OCI-LY7 (cell line): ENCODE data around the gene CORO2A. TPM values are rescaled to one million over a fixed set of nuclear protein-coding genes. Genes with fewer than 3 reads are reported as not detected.
A peak's percentile ranks its signal among the peaks of the same experiment; 100 is the strongest.

Experiments
- BruUV-seq: library from RNA; stranded (reverse); fragments of 400-500 nt; replicated peaks from 2 replicates; lab custom pipeline; 2021; lab: Mats Ljungman, UMichigan
- CTCF ChIA-PET: fragments of 300-600 bp; sonication (Branson Sonifier 250); formaldehyde crosslinking; loops from one replicate; lab custom pipeline; 2022; ENCODE audit warnings: antibody characterized with exemption; ENCODE audit not compliant: unreplicated experiment; lab: Charles Lee
- POLR2A ChIA-PET: fragments of 300-600 bp; sonication (Branson Sonifier 250); formaldehyde crosslinking; loops from one replicate; lab custom pipeline; 2022; ENCODE audit warnings: antibody characterized with exemption; lab: Charles Lee
- DNase-seq: peaks from one replicate; pipeline ENCODE4 v3.0.0-alpha.2; 2015; ENCODE audit warnings: low spot score
- H2AFZ ChIP-seq: fragments of 200-600 bp; sonication (generic), shearing (Covaris generic); 2 replicates; pipeline ENCODE4 v1.6.1; 2014; ENCODE audit warnings: mild to moderate bottlenecking, antibody characterized with exemption, low read length, moderate library complexity
- H3K27ac ChIP-seq: fragments of 200-600 bp; sonication (generic); 2 replicates; pipeline ENCODE4 v1.5.1; 2014; ENCODE audit warnings: mixed run types, low read depth, mild to moderate bottlenecking, moderate library complexity, low read length, inconsistent platforms; ENCODE audit not compliant: poor library complexity, severe bottlenecking
- H3K36me3 ChIP-seq: fragments of 200-600 bp; sonication (generic); 2 replicates; pipeline ENCODE4 v1.6.1; 2014; ENCODE audit warnings: mild to moderate bottlenecking, antibody characterized with exemption, low read length, moderate library complexity, mixed read lengths; ENCODE audit not compliant: insufficient read depth
- H3K4me1 ChIP-seq: fragments of 200-600 bp; sonication (generic); 2 replicates; pipeline ENCODE4 v1.5.1; 2014; ENCODE audit warnings: mild to moderate bottlenecking, low read length; ENCODE audit not compliant: insufficient read depth, poor library complexity, severe bottlenecking
- H3K4me2 ChIP-seq: fragments of 200-600 bp; sonication (generic); 2 replicates; pipeline ENCODE4 v1.6.1; 2014; ENCODE audit warnings: mild to moderate bottlenecking, low read length
- H3K4me3 ChIP-seq: fragments of 200-600 bp; sonication (generic); 2 replicates; pipeline ENCODE4 v1.5.1; 2014; ENCODE audit warnings: mild to moderate bottlenecking, low read depth, low read length; ENCODE audit not compliant: poor library complexity, severe bottlenecking
- H3K79me2 ChIP-seq: fragments of 200-600 bp; sonication (generic); 2 replicates; pipeline ENCODE4 v1.6.1; 2016; ENCODE audit warnings: low read depth, mild to moderate bottlenecking, low read length, moderate library complexity, mixed read lengths; ENCODE audit not compliant: insufficient read depth
- H3K9me2 ChIP-seq: fragments of 200-600 bp; sonication (generic); 2 replicates; pipeline ENCODE4 v1.6.1; 2016; ENCODE audit warnings: mild to moderate bottlenecking, low read length, mixed read lengths; ENCODE audit not compliant: insufficient read depth
- H3K9me3 ChIP-seq: fragments of 200-600 bp; sonication (generic); 2 replicates; pipeline ENCODE4 v1.6.1; 2014; ENCODE audit warnings: mild to moderate bottlenecking, mixed run types, low read length, mixed read lengths
- H4K20me1 ChIP-seq: fragments of 200-600 bp; sonication (generic); 2 replicates; pipeline ENCODE4 v1.6.1; 2014; ENCODE audit warnings: mild to moderate bottlenecking, antibody characterized with exemption, low read length, moderate library complexity, mixed read lengths; ENCODE audit not compliant: insufficient read depth
- CTCF ChIP-seq: fragments of 200-600 bp; sonication (generic); conservative IDR thresholded peaks from 2 replicates; pipeline ENCODE4 v1.5.1; 2014; ENCODE audit warnings: mild to moderate bottlenecking, antibody characterized with exemption, low read length, moderate library complexity, mixed read lengths
- EZH2phosphoT487 ChIP-seq: fragments of 200-600 bp; sonication (generic); IDR thresholded peaks from 2 replicates; pipeline ENCODE4 v1.6.1; 2018; ENCODE audit warnings: low read depth, borderline replicate concordance, mild to moderate bottlenecking, mixed run types, antibody characterized with exemption, low read length, moderate library complexity, mixed read lengths
- intact Hi-C: fragments of 100-400 bp; cut with micrococcal nuclease; formaldehyde crosslinking; loops from one replicate; pipeline ENCODE4 v1.10.0; 2022; ENCODE audit not compliant: unreplicated experiment
- total RNA-seq, 2 experiments: library from RNA; depleted of rRNA in 1 of 2; stranded (reverse); fragments of >200 nt in 1 of 2; shearing (Covaris generic) in 1 of 2; gene quantifications; 2 replicates each; pipeline ENCODE4 v1.2.3, GENCODE V29; 2014 to 2022

Gene CORO2A
- total RNA-seq, 2 experiments from 2014 or later, result 1.8 to 3.9 TPM

- H3K79me2 ChIP-seq, result peaks cover 39% of the 10 kb centered on the region; the same call in 1 of the 2 replicates
- H3K4me1 ChIP-seq, result peaks cover 98% of the 10 kb centered on the region
Observed at GRCh38 chr9:98104445-98104881, 88.0 kb downstream of the CORO2A start.

GRCh38 chr9:98101868-98102273 is 90.6 kb downstream of the CORO2A start:
- H2AFZ ChIP-seq, result peak overlapping the region; percentile 18; the same call in 1 of the 2 replicates
- H3K4me2 ChIP-seq, result peak overlapping the region; percentile 97
- peaks cover 33% of the 10 kb centered on the region; the same call in 1 of the 2 replicates for H3K79me2 ChIP-seq
- intact Hi-C loops, result loop anchor here (2.0 kb wide), 2 partner anchors 119 to 179 kb away; partner anchors contain the start of genes ANP32B and TRMO
- no peak for TF ChIP-seq EZH2phosphoT487
- TF ChIP-seq CTCF, result no peak
- H3K36me3 ChIP-seq, result peaks cover 40% of the 10 kb centered on the region
- no peaks in the 10 kb centered on the region for H4K20me1 ChIP-seq
- peak; percentile 97 for DNase-seq
- H3K9me2 ChIP-seq, result no peaks in the 10 kb centered on the region
- peak overlapping the region; percentile 59 for H3K4me3 ChIP-seq
- ChIA-PET CTCF (interaction anchor here (0.9 to 1.0 kb wide), 2 partner anchors 20 to 109 kb away, joined by 3 to 4 read pairs; no protein-coding TSS in a partner anchor), POLR2A (interaction anchor here (0.6 to 2.2 kb wide), 17 partner anchors 9 to 1899 kb away, joined by 3 to 10 read pairs (median 3); partner anchors contain the start of gene TRIM14)
- peak overlapping the region; percentile 95 for H3K27ac ChIP-seq
- no TSS peak for BruUV-seq
- H3K9me3 ChIP-seq, result peaks cover 13% of the 10 kb centered on the region; the same call in 1 of the 2 replicates
- peaks cover 98% of the 10 kb centered on the region for H3K4me1 ChIP-seq

More at GRCh38 chr9:98104445-98104881, 88.0 kb downstream of the CORO2A start:
- peak; percentile 45 for TF ChIP-seq CTCF
- TF ChIP-seq EZH2phosphoT487, result no peak
- Histone ChIP-seq H3K27ac (peak overlapping the region; percentile 95), H3K4me3 (peak overlapping the region; percentile 25), H3K9me3 (peaks cover 18% of the 10 kb centered on the region; the same call in 1 of the 2 replicates), H4K20me1 (no peaks in the 10 kb centered on the region), H3K36me3 (peaks cover 34% of the 10 kb centered on the region), H3K4me2 (peak overlapping the region; percentile 56), H3K9me2 (no peaks in the 10 kb centered on the region), H2AFZ (peak overlapping the region; percentile 51; the same call in 1 of the 2 replicates)
- BruUV-seq, result no TSS peak
- intact Hi-C loops, result loop anchor here (2.0 kb wide), 1 partner anchor 14 kb away; the partner anchor contains the start of gene TRIM14
- CTCF ChIA-PET, result interaction anchor here (0.6 to 1.5 kb wide), 4 partner anchors 14 to 180 kb away, joined by 3 to 5 read pairs (median 4); no protein-coding TSS in a partner anchor
- POLR2A ChIA-PET, result interaction anchor here (0.6 to 3.7 kb wide), 5 partner anchors 15 to 184 kb away, joined by 3 to 39 read pairs (median 5); partner anchors contain the start of genes TBC1D2 and TRIM14
- peak; percentile 92 for DNase-seq
